ENCODE results near the gene LRSAM1.

LRSAM1 gene

DNA sequence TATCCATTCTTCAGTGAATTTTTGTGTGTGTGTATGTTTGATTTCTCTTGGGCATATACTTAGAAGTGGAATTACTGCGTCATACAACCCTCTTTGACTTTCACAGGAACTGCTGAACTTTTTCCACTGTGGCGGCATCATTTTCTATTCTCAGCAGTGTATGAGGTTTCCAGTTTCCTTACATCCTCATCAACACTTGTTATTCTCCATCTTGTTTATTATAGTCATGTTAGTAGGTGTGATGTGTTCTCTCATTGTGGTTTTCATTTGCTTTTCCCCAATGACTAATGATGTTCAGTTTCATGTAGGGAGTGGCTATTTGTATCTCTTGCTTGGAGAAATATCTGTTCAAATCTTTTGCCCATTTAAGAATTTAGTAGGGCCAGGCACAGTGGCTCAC lies 24.6 kb upstream of the LRSAM1 start:
- DNase-seq (ENCODE audit: low read depth) = no peak

DNA sequence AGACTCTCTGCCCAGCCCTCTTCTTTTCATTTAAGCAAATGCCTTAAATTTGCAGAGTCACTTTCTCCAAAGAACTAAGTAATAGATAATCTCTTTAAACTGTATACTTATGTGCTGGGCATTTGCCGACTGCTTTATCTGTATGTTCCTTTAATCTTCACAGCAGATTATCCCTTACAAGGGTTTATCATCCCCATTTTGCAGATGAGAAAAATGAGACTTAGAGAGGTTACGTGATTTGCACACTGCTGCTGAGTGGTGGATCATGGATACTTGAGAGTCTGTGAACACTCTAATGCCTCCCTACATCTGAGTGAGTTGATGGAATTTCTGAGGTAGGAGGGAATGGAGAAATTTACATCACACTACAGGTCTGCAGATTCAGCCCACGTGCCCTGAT lies 23.0 kb upstream of the LRSAM1 start:
- DNase-seq (ENCODE audit: low read depth) = no peak

DNA sequence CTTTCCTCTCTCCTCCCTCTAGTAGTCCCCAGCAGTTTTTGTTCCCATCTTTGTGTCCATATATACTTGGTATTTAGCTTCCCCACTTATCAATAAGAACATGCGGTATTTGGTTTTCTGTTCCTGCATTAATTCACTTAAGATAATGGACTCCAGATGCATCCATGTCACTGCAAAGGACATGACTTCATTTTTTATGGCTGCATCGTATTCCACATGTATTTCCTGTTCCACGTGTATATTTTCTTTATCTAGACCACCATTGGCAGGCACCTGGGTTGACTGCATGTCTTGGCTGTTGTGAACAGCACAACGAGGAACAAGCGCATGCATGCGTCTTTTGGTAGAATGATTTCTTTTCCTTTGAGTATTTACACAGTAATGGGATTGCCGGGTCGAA lies 20.9 kb upstream of the LRSAM1 start:
- DNase-seq (ENCODE audit: low read depth) = no peak

DNA sequence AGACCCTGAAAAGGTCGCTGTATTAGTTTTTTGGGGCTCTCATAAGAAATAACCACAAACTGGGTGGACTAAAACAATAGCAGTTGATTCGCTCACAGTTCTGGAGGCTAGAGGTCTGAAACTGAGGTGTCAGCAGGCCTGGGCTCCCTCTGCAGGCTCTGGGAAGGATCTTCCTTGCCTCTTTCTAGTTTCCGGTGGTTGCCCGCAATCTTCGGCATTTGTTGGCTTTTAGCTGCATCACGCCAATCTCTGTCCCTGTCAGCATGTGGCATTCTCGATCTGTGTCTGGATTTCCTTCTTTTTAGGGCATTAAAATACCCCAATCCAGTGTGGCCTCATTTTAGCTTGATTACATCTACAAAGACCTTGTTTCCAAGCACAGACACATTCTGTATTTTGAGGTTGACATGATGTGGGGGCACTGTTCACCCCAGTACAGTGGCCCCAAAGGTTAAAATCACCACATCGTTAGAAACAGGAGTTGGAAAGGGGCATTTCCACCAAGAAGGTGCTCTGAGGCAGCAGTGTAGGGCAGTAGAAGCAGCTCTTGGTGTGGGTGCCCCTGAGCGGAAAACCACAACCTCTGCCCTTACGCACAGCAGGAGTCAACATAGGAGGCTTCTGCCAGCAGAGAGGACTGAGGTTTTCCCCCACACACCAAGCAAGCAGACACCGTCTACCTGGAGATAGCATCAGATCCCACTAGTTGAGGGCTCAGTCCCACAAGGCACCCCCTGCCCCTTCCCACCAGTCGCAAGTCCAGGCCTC lies 13.6 kb upstream of the LRSAM1 start:
- no peak for DNase-seq (ENCODE audit: low read depth)

DNA sequence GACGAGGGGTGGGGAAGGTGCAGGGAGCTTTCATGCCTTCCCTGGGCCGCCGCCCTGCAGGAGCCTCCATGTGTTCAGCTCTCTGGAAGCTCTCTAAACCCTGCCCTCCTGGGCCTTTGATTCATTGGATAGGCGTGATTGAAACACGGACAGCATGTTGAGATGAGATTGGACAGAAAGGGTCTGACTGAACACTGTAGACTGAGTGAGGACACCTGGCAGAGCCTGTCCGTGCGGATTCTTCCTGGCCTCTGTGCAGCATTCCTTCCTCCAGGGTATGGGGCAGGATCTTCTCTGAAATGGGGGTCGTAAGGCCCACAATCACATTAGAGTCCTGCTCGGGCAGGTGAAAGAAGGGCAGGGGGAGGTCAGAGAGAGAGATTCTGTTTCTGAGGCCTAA lies 12.9 kb upstream of the LRSAM1 start:
- no peak for DNase-seq (ENCODE audit: low read depth)

DNA sequence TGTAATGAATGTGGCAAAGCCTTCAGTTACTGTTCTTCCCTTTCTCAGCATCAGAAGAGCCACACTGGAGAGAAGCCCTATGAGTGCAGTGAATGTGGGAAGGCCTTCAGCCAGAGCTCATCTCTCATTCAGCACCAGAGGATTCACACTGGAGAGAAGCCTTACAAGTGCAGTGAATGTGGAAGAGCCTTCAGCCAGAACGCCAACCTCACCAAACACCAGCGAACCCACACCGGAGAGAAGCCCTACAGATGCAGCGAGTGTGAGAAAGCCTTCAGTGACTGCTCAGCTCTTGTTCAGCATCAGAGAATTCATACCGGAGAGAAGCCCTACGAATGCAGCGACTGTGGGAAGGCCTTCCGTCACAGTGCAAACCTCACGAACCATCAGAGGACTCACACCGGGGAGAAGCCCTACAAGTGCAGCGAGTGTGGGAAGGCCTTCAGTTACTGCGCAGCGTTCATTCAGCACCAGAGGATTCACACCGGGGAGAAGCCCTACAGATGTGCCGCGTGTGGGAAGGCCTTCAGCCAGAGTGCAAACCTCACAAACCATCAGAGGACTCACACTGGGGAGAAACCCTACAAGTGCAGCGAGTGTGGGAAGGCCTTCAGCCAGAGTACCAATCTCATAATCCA lies 6.9 kb upstream of the LRSAM1 start:
- DNase-seq (ENCODE audit: low read depth) = no peak

DNA sequence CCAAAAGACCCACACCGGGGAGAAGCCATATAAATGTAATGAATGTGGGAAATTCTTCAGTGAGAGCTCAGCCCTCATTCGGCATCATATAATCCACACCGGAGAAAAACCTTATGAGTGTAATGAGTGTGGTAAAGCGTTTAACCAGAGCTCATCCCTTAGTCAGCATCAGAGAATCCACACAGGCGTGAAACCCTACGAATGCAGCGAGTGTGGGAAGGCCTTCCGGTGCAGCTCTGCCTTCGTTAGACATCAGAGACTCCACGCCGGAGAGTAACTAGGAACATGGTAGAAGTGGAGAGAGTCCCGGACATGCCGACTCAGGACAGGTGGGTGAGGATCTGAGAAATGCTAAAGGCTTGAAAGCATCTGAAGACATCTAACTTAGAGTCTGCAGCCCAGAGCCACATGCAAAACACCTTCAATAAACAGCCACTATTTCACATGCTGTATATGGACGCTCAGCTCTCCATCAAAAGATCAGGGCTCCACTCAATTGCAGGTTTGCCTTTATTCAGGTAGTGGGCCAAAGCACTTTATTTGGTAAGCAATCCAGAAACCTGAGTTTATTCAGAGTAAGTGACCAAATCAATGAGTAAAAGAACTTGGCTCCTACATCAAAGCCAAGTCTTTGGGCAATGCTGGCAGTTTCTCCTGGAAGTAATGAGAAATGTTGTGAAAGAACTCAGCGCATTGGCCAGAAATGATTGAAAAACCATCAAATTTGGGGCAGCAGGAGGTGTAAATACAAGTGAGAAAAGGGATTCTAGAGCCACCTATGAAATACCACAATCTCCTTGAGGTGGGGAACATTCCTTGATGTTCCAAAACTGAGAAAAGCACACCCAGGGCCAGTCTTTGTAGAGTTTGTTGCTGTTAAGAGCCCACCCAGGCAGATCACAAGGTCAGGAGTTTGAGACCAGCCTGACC lies 6.1 kb upstream of the LRSAM1 start:
- no peak for DNase-seq (ENCODE audit: low read depth)

DNA sequence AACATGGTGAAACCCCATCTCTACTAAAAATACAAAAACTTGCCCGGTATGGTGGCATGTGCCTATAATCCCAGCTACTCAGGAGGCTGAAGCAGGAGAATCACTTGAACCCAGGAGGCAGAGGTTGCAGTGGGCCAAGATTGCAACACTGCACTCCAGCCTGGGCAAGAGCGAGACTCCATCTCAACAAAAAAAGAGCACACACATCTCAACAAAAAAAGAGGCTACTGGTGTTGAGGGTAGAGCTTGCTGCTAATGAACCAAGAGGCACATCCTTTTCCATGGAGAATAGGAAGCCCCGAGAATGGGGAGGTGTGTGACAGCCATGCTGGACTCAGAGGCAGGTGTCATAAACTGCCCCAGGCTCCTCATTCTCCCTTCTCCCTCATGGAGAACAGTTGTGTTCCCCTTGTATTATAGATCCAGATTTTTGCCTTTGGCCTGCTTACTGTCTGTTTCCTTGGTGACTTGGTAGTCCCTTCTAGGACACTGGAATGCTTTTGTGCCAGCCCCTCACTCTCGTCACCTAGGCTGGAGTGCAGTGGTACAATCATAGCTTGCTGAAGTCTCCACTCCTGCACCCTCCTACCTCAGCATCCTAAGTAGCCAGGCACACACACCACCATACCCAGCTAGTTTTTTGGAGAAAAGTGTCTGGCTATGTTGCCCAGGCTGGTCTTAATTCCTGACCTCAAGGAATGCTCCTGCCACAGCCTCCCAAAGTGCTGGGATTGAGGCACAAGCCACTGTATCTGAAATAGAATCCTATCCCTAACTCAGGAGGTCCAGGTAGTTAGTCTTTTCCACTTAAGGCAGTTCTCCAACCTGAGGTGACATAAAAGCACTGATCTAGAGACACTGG lies 5.2 kb upstream of the LRSAM1 start:
- no peak for DNase-seq (ENCODE audit: low read depth)

DNA sequence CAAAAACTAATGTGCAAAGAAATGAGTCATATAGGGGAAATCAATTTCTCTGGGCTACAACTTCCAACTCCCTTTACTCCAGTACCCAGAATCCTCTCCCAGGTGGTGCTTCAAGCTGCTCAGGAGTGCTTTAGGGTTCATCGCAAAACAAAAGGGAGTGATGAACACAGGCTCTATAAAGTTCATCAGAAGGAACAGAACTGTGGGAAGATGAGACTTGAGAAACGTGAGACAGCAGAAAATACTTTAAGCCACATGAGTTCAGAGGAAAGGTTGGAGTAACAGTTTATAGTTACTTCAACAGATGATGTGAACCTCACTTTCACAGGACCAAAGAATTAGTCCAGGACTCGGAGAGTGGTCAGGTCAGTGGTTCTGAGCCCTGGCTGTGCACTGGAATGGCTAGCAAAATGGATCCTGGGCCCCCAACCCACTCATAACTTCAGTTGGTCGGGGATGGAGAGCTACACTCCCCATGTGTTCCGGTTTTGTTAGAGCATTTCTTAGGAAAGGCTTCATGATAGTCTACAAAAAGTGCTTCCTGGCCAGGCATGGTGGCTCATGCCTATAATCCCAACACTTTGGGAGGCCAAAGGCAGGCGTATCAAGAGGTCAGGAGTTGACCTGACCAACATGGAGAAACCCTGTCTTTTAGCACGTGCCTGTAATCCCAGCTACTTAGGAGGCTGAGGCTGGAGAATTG lies 4.4 kb upstream of the LRSAM1 start:
- no peak for DNase-seq (ENCODE audit: low read depth)

DNA sequence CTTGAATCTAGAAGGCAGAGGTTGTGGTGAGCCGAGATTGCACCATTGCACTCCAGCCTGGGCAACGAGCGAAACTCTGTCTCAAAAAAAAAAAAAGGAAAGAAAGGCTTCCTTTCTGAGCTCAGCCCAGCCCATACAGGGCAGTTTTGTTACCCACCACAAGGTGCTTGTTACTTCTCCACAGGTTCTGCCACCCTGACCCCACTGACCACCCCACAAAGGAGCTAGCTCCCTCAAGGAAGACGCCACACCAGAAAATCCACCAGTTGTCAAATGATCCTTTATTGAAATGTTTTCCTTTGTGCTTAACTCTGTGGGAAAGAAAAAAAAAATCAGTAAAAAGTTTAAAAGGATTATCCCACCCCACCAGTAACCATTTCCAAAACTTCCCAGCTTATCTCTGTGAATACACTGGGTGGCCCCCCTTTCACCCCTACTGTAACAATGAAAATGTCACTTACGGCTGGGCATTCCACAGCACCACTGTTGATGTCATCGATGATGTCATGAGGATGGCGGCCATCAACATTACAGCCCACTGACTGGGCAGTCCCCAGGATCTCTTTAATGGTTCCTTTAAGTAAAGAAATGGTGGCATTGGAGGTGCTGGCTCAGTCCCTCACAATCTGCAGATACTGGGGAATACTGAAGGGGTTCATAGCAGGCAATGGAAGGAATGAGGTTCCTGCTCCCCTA lies 3.7 kb upstream of the LRSAM1 start:
- DNase-seq (ENCODE audit: low read depth) = no peak

DNA sequence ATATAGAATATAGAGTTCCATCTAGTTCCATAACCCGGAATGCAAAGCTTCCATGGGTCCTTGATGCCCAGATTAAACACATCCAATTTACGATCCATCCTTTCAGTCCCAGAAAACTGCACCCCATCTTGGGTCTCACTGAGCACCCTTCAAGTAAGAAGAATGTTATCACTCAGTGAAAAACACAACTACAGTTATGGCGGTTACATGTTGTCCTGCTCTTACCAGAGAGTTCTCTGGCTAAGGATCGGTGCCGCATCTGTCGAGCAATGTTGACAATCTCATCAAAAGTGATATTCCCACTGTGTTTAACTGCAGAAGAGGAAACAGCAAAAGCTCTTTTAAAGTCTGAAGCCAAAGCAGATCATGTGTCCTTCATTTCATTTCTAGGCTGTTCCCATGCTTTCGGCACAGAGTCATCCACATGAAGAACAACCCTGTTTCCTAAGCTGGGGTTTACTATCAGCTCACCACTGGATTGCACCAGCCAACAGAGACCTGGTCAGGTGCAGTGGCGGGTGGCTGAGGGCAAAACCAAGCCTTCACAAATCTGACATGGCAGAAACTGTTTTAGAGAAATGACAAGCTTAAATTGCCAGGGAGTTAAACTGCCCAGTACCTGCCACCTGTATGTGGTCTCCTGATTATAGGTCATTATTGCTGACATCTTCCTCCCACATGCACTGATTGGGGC lies 3.1 kb upstream of the LRSAM1 start:
- no peak for DNase-seq (ENCODE audit: low read depth)

DNA sequence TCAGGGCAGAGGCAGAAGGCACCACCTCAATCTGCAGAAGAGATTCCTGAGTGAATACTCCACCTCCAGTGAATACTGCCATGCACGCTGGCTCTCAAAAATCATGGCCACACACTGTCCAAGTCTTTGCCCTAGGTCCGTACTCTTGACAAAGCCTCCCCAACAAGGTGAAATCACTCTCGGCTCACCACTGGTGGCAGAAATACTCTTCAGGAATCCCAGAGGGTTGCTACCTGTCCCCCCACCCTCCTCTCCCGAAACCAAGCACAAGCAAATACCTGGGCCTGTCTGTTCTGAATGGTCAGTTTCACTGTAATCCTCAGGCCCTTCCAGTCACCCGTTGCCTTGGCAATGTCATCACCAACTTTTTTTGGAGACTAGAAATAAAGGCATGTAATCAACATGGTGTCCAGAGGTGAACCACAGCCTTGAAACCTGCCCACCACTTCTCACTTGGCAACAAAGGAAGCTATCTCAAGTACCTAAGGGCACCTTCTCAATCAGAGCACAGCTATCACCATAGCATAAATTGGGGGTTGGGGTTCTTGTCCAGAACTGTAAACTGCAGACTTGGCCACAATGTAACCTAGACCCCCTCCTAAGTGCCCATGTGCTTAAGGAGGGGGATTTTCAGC lies 1.9 kb upstream of the LRSAM1 start:
- DNase-seq (ENCODE audit: low read depth) = no peak

DNA sequence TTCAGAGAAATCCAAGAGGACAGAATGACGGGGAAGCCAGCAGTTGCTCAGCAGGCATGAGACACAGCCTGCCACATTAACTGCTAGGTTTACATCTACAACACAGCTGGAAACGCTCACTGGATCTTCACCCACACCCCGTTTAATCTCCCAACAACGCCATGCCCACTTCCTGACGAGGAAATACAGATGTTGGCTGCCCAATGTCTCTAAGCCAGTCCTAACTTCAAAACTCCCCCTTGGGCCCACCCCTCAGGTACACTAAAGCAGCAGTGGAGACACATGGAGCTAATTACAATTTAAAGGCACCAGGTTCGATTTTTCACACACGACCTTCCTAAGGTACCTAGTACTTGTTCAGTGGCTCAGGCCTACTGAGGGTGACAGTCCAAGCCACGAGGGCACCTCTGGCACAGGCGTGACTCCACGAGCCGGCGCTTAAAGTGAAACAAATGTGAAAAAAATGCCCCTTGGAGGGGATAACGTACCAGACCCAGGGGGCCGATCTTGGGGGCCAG lies 1.0 kb upstream of the LRSAM1 start:
- no peak for DNase-seq (ENCODE audit: low read depth)

DNA sequence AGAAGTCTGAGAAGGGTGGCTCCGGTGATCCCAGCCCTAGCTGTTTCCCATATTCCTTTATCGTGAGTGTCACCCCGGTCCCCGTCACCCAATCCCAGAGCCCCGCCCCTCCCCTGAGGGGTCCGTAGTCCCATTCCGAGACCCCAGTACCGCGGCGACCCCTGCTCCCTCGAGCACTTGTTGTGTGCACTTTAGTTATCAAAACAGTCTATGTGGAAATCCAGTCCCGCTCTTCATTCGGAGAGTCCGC lies 223 bp downstream of the LRSAM1 start:
- DNase-seq (ENCODE audit: low read depth) = no peak

DNA sequence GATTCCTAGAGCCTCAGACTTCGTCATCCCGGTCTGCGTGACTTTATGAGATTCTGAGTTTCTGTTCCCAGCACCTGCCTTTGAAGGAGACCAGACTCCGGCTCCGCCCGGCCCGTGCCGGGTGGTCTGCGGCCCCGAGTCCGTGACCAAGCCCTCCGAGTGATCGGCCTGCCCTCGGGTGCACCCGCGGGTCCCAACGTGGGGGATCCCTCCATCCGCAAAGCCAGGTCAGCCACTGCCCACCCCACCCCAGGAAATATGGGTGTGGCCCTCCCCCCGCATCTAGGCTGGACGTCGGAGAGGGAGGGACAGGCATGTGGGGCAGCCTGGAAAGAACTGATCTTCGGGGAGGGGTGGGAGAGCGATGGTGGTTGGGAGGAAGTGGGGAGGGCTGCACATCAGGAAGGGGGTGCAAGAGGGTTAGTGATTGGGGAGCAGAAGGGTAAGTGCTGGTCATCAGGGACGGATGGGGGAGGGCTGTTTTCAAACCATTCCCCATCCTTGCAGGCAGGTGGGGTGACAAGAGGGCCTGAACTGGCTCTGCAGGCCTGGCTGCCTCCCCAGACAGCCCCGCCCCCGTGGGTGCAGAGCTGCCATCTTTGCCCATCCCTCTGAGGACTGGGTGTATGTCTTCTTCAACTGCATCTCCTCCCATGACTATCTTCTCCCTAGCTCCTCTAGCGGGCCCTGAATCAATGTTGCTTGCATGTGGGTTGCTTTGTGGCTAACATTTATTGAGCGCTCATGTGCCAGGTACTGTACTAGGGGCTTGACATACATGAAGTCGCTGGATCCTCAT lies 747 bp downstream of the LRSAM1 start:
- DNase-seq (ENCODE audit: low read depth) = no peak

DNA sequence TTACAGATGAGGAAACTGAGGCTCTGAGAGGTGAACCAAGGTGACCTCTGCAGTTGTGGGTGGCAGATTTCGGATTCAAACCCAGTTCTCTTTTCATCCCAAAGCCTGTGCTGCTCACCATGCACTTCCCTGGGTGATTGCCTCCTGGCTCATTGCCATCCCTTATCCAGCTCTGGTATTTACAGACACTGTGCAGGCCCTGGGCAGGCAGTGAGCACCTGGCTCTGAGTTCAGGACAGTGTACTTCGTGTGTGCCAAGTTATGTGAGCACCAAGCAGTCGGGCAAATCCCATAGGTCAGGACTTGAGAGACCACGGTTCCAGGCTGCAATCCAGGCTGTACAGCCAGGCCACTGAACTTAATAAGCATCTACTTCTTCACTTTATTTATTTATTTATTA lies 1.4 kb downstream of the LRSAM1 start:
- DNase-seq (ENCODE audit: low read depth) = no peak

DNA sequence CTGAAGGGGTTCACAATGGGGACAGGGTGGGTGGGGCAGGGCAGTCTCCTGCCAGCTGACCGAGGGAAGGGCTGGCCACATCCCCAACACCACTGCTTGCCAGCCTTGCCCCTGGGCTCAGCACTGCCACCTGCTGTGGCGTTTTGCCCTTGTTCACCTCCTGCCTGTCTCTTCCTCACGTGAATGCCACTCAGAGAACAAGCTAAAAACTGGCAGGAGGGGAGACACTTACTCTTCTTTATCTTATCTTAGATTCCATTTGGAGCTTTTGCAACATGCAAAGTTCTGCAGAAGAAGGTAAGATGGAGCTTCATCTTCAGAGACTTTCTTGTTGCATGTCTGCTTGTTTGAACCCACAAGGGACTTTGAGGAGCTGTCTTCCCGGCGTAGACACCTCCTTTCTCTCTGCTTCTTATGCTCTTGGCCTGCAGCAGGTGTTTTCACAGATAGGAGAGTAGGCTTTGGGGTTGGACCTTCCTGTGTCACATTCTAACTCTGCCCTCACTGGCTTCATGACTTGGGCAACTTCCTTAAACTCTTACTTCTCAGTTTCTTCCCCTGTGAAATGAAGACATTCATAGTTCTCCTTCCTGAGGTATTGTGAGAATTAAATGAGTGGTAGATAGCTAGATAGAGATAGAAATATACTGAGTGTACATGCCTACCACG lies 4.1 kb downstream of the LRSAM1 start:
- no peak for DNase-seq (ENCODE audit: low read depth)

DNA sequence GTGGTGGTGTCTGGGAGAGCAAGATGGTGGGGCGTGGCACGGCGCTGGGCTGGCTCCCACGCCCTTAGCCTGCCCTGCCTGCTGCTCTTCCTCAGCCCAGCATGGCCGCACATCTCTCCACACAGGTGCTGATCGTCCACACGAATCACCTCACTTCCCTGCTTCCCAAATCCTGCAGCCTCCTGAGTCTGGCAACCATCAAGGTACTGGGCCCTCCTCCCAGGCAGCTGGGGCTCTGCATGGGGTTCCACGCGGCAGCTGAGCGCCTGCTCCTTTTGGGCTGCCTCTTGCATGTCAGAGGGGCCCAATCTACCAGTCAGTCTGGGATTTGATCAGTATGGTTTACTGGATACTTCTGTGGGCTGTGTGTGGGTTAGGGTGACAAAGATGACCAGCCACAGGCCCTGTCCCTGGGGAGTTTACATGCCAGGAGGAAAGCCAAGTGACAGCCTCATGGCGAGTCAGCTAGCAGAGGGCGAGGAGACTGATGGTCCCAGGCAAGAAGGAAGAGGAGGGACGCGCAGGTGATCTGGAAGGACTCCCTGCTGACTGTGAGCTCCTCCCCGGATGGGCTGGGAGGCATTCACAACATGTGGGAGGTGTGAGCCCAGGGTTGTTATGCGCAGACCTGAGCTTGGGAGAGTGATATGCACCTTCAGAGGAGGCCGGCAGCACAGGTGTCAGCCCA lies 6.0 kb downstream of the LRSAM1 start:
- no peak for DNase-seq (ENCODE audit: low read depth)
